Epithelial cell of esophagus (primary cell): ENCODE data around the gene EWSR1.

Experiments
- DNase-seq: peaks from one replicate; pipeline ENCODE4 v3.0.0; 2010; ENCODE audit warnings: low read depth
- H3K4me3 ChIP-seq: 2 replicates; pipeline ENCODE4 v1.5.1; 2011; ENCODE audit warnings: mild to moderate bottlenecking, low read length, control low read depth
- CTCF ChIP-seq: IDR thresholded peaks from 2 replicates; pipeline ENCODE4 v1.5.1; 2011; ENCODE audit warnings: low read depth, mild to moderate bottlenecking, low read length, control low read depth, inconsistent platforms; ENCODE audit not compliant: insufficient read depth; ENCODE audit errors: missing control alignments

Gene EWSR1

GRCh38 chr22:29340566-29340965 is 72.5 kb downstream of the EWSR1 start:
- no peak overlapping the region for H3K4me3 ChIP-seq
- TF ChIP-seq CTCF: no peak
- DNase-seq: no peak

- DNase-seq: no peak
- no peak for TF ChIP-seq CTCF
Observed at GRCh38 chr22:29341056-29341848, 73.2 kb downstream of the EWSR1 start.

GRCh38 chr22:29341849-29342127 is 73.7 kb downstream of the EWSR1 start:
- no peak for TF ChIP-seq CTCF
- H3K4me3 ChIP-seq: no peak overlapping the region
- DNase-seq: no peak

More at GRCh38 chr22:29341056-29341848, 73.2 kb downstream of the EWSR1 start:
- no peak overlapping the region for H3K4me3 ChIP-seq

- TF ChIP-seq CTCF: no peak
- H3K4me3 ChIP-seq: no peak overlapping the region
- DNase-seq: no peak
Observed at GRCh38 chr22:29342177-29342576, 74.1 kb downstream of the EWSR1 start.

GRCh38 chr22:29342577-29343312 is 74.7 kb downstream of the EWSR1 start:
- peak; percentile 74 for DNase-seq
- no peak for TF ChIP-seq CTCF
- no peak overlapping the region for H3K4me3 ChIP-seq

GRCh38 chr22:29343313-29343805 is 75.3 kb downstream of the EWSR1 start:
- DNase-seq: peak; percentile 66
- H3K4me3 ChIP-seq: no peak overlapping the region
- TF ChIP-seq CTCF: no peak
